ES-I3 (cell line): Measurements from ENCODE around the gene TBP.
"Not testable (repeated sequence)": the region's sequence is repeated elsewhere in the genome, so short reads cannot be mapped to it uniquely, and the experiment has no call there.

Experiments used
- H3K36me3 ChIP-seq: 2 replicates; pipeline ENCODE4 v1.6.1; 2013; ENCODE audit warnings: mild to moderate bottlenecking, low read length, control low read depth, moderate library complexity; ENCODE audit not compliant: insufficient read depth
- H3K4me1 ChIP-seq: 2 replicates; pipeline ENCODE4 v1.6.1; 2013; ENCODE audit warnings: mild to moderate bottlenecking, control low read depth, low read length; ENCODE audit not compliant: insufficient read depth
- H3K9ac ChIP-seq: 2 replicates; pipeline ENCODE4 v1.6.1; 2013; ENCODE audit warnings: low read depth, mild to moderate bottlenecking, low read length, moderate library complexity
- H3K9me3 ChIP-seq: 2 replicates; pipeline ENCODE4 v1.6.1; 2013; ENCODE audit warnings: mild to moderate bottlenecking, low read length, moderate library complexity; ENCODE audit not compliant: control insufficient read depth, insufficient read depth

The TBP gene

GRCh38 chr6:170523256-170524171 is 30.7 kb upstream of the TBP start:
- Histone ChIP-seq H3K4me1 (no peaks in the 10 kb centered on the region), H3K9me3 (no peaks in the 10 kb centered on the region), H3K36me3 (no peaks in the 10 kb centered on the region), H3K9ac (no peak overlapping the region)

- Histone ChIP-seq H3K9me3 (no peaks in the 10 kb centered on the region), H3K4me1 (no peaks in the 10 kb centered on the region), H3K9ac (no peak overlapping the region), H3K36me3 (no peaks in the 10 kb centered on the region)
These were observed 30.0 kb upstream of the TBP start for GRCh38 chr6:170524172-170524502.

GRCh38 chr6:170525795-170526194 is 28.4 kb upstream of the TBP start:
- H3K4me1 ChIP-seq = no peaks in the 10 kb centered on the region
- no peak overlapping the region for H3K9ac ChIP-seq
- H3K9me3 ChIP-seq = no peaks in the 10 kb centered on the region
- H3K36me3 ChIP-seq = no peaks in the 10 kb centered on the region

- not testable (repeated sequence) for H3K4me1 ChIP-seq, H3K36me3 ChIP-seq, H3K9ac ChIP-seq, H3K9me3 ChIP-seq
These were observed 26.2 kb upstream of the TBP start for GRCh38 chr6:170527995-170528394.

GRCh38 chr6:170529839-170530469 is 24.2 kb upstream of the TBP start:
- Histone ChIP-seq H3K9ac (no peak overlapping the region), H3K9me3 (no peaks in the 10 kb centered on the region), H3K36me3 (no peaks in the 10 kb centered on the region; the same call in 1 of the 2 replicates)

GRCh38 chr6:170532867-170533488 is 21.2 kb upstream of the TBP start:
- no peaks in the 10 kb centered on the region for H3K4me1 ChIP-seq
- H3K36me3 ChIP-seq = peaks cover 15% of the 10 kb centered on the region
- no peaks in the 10 kb centered on the region for H3K9me3 ChIP-seq
- H3K9ac ChIP-seq = no peak overlapping the region

More at GRCh38 chr6:170529839-170530469, 24.2 kb upstream of the TBP start:
- H3K4me1 ChIP-seq = no peaks in the 10 kb centered on the region

GRCh38 chr6:170533792-170534191 is 20.4 kb upstream of the TBP start:
- H3K36me3 ChIP-seq = peaks cover 15% of the 10 kb centered on the region
- H3K9ac ChIP-seq = no peak overlapping the region

GRCh38 chr6:170535004-170535403 is 19.2 kb upstream of the TBP start:
- Histone ChIP-seq H3K4me1 (no peaks in the 10 kb centered on the region), H3K9ac (no peak overlapping the region), H3K9me3 (no peaks in the 10 kb centered on the region), H3K36me3 (peaks cover 16% of the 10 kb centered on the region)

More at GRCh38 chr6:170533792-170534191, 20.4 kb upstream of the TBP start:
- no peaks in the 10 kb centered on the region for H3K4me1 ChIP-seq
- H3K9me3 ChIP-seq = no peaks in the 10 kb centered on the region

GRCh38 chr6:170536671-170537070 is 17.5 kb upstream of the TBP start:
- no peak overlapping the region for H3K9ac ChIP-seq
- H3K9me3 ChIP-seq = no peaks in the 10 kb centered on the region
- no peaks in the 10 kb centered on the region for H3K4me1 ChIP-seq
- H3K36me3 ChIP-seq = peaks cover 18% of the 10 kb centered on the region

GRCh38 chr6:170537329-170537728 is 16.8 kb upstream of the TBP start:
- Histone ChIP-seq H3K36me3 (peaks cover 24% of the 10 kb centered on the region), H3K4me1 (no peaks in the 10 kb centered on the region), H3K9ac (no peak overlapping the region), H3K9me3 (no peaks in the 10 kb centered on the region)

- peaks cover 33% of the 10 kb centered on the region for H3K36me3 ChIP-seq
- H3K9ac ChIP-seq = no peak overlapping the region
- no peaks in the 10 kb centered on the region for H3K9me3 ChIP-seq
- H3K4me1 ChIP-seq = no peaks in the 10 kb centered on the region
These were observed 12.0 kb upstream of the TBP start for GRCh38 chr6:170542031-170542719.

GRCh38 chr6:170545405-170545804 is 8.8 kb upstream of the TBP start:
- H3K4me1 ChIP-seq = no peaks in the 10 kb centered on the region
- peaks cover 40% of the 10 kb centered on the region for H3K36me3 ChIP-seq
- no peak overlapping the region for H3K9ac ChIP-seq
- no peaks in the 10 kb centered on the region for H3K9me3 ChIP-seq

GRCh38 chr6:170552765-170553533 is 1.2 kb upstream of the TBP start, which contains the start of gene PSMB1:
Gene PSMB1, minus strand, starts transcription at chr6:170553307. Its CDS starts 65 bp downstream, at chr6:170553242.
- Histone ChIP-seq H3K4me1 (peaks cover 15% of the 10 kb centered on the region; the same call in 1 of the 2 replicates), H3K36me3 (peaks cover 7% of the 10 kb centered on the region), H3K9me3 (no peaks in the 10 kb centered on the region), H3K9ac (peak within 1 kb of the TSS; percentile 86)
